Gastroesophageal sphincter (tissue), 3 donors: ENCODE results near the gene VEGFB.

Source experiments
- POLR2A ChIP-seq, 2 donors: fragments of 450-650 bp; IDR thresholded peaks; one replicate each; pipeline ENCODE4 v1.6.1; 2017; ENCODE audit warnings: antibody characterized with exemption in 2 of 2, mild to moderate bottlenecking in 2 of 2, moderate library complexity in 1 of 2
- TF ChIP-seq, protein P1 (sequence below), 4 experiments: fragments of 200-600 bp in 2 of 4; fragments of 450-650 bp in 2 of 4; sonication (generic) in 1 of 4; IDR thresholded peaks; one replicate each; pipeline ENCODE4 v1.5.1; 2017 to 2019; ENCODE audit warnings: antibody characterized with exemption in 4 of 4, mild to moderate bottlenecking in 2 of 4, moderate library complexity in 2 of 4

GRCh38 chr11:64255135-64256128 lies 21.0 kb downstream of the VEGFB start:
- TF ChIP-seq, protein P1, sequence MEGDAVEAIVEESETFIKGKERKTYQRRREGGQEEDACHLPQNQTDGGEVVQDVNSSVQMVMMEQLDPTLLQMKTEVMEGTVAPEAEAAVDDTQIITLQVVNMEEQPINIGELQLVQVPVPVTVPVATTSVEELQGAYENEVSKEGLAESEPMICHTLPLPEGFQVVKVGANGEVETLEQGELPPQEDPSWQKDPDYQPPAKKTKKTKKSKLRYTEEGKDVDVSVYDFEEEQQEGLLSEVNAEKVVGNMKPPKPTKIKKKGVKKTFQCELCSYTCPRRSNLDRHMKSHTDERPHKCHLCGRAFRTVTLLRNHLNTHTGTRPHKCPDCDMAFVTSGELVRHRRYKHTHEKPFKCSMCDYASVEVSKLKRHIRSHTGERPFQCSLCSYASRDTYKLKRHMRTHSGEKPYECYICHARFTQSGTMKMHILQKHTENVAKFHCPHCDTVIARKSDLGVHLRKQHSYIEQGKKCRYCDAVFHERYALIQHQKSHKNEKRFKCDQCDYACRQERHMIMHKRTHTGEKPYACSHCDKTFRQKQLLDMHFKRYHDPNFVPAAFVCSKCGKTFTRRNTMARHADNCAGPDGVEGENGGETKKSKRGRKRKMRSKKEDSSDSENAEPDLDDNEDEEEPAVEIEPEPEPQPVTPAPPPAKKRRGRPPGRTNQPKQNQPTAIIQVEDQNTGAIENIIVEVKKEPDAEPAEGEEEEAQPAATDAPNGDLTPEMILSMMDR (IDR thresholded peaks at IDR 0.05): no peak
- TF ChIP-seq POLR2A (IDR thresholded peaks at IDR 0.05): no peak
